ENCODE results near the gene TCEA3. TPM values are rescaled to one million over a fixed set of nuclear protein-coding genes. Genes with fewer than 3 reads are reported as not detected.

TCEA3 gene
- total and polyA plus RNA-seq, 2 experiments from 2014 or later = not detected

DNA sequence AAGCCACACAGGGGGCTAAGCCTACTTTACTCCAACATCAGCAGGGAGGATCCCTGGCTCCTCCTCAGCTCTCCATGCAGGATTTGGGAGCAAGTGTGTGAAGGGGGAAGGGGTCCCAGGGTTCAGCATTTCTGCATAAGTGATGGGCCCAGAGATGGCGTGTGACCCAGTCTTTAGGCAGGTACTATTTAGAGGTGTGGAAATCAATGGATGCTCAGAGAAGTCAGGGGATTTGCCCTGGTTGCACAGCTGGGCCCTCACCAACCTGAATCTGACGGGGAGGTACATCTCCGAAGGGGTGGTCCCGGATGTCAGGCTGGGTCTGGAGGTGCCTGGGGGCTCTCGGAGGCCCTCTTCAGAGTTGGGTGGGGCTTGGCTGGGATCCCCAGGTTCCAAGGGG lies 6.9 kb upstream of the TCEA3 start:
- H3K36me3 ChIP-seq (ENCODE audit: insufficient read depth) = peaks cover 6% of the 10 kb centered on the region; the same call in 1 of the 2 replicates
- no peak overlapping the region for H3K4me2 ChIP-seq
- no peaks in the 10 kb centered on the region for H3F3A ChIP-seq (replicated peaks; ENCODE audit: low read depth)
- H3K4me3 Mint-ChIP-seq = no peak overlapping the region
- peaks cover 24% of the 10 kb centered on the region for H3K27me3 ChIP-seq (ENCODE audit: insufficient read depth)
- H3K4me1 ChIP-seq (ENCODE audit: insufficient read depth) = no peaks in the 10 kb centered on the region
- no peak overlapping the region for H3K4me3 ChIP-seq
- no peaks in the 10 kb centered on the region for H3K9me2 ChIP-seq (ENCODE audit: insufficient read depth)
- H3K27me3 Mint-ChIP-seq (ENCODE audit: insufficient read depth, low read depth, poor library complexity) = peaks cover 17% of the 10 kb centered on the region
- no peak overlapping the region for H3K27ac Mint-ChIP-seq
- H3K27ac ChIP-seq (ENCODE audit: low read depth) = no peak overlapping the region
- H3K79me2 ChIP-seq (replicated peaks; ENCODE audit: insufficient read depth) = no peaks in the 10 kb centered on the region
- peaks cover 10% of the 10 kb centered on the region for H4K20me1 ChIP-seq (replicated peaks; ENCODE audit: insufficient read depth)
- H3K9me3 Mint-ChIP-seq = no peaks in the 10 kb centered on the region
- peaks cover 50% of the 10 kb centered on the region for H3K36me3 Mint-ChIP-seq (ENCODE audit: low read depth)
- TF ChIP-seq POLR2AphosphoS5 (IDR thresholded peaks at IDR 0.05; ENCODE audit: low read depth) = no peak
- TF ChIP-seq ZNF331 (CRISPR knock-in tag; IDR thresholded peaks at IDR 0.05; ENCODE audit: low read depth) = no peak
- TF ChIP-seq, protein P1, sequence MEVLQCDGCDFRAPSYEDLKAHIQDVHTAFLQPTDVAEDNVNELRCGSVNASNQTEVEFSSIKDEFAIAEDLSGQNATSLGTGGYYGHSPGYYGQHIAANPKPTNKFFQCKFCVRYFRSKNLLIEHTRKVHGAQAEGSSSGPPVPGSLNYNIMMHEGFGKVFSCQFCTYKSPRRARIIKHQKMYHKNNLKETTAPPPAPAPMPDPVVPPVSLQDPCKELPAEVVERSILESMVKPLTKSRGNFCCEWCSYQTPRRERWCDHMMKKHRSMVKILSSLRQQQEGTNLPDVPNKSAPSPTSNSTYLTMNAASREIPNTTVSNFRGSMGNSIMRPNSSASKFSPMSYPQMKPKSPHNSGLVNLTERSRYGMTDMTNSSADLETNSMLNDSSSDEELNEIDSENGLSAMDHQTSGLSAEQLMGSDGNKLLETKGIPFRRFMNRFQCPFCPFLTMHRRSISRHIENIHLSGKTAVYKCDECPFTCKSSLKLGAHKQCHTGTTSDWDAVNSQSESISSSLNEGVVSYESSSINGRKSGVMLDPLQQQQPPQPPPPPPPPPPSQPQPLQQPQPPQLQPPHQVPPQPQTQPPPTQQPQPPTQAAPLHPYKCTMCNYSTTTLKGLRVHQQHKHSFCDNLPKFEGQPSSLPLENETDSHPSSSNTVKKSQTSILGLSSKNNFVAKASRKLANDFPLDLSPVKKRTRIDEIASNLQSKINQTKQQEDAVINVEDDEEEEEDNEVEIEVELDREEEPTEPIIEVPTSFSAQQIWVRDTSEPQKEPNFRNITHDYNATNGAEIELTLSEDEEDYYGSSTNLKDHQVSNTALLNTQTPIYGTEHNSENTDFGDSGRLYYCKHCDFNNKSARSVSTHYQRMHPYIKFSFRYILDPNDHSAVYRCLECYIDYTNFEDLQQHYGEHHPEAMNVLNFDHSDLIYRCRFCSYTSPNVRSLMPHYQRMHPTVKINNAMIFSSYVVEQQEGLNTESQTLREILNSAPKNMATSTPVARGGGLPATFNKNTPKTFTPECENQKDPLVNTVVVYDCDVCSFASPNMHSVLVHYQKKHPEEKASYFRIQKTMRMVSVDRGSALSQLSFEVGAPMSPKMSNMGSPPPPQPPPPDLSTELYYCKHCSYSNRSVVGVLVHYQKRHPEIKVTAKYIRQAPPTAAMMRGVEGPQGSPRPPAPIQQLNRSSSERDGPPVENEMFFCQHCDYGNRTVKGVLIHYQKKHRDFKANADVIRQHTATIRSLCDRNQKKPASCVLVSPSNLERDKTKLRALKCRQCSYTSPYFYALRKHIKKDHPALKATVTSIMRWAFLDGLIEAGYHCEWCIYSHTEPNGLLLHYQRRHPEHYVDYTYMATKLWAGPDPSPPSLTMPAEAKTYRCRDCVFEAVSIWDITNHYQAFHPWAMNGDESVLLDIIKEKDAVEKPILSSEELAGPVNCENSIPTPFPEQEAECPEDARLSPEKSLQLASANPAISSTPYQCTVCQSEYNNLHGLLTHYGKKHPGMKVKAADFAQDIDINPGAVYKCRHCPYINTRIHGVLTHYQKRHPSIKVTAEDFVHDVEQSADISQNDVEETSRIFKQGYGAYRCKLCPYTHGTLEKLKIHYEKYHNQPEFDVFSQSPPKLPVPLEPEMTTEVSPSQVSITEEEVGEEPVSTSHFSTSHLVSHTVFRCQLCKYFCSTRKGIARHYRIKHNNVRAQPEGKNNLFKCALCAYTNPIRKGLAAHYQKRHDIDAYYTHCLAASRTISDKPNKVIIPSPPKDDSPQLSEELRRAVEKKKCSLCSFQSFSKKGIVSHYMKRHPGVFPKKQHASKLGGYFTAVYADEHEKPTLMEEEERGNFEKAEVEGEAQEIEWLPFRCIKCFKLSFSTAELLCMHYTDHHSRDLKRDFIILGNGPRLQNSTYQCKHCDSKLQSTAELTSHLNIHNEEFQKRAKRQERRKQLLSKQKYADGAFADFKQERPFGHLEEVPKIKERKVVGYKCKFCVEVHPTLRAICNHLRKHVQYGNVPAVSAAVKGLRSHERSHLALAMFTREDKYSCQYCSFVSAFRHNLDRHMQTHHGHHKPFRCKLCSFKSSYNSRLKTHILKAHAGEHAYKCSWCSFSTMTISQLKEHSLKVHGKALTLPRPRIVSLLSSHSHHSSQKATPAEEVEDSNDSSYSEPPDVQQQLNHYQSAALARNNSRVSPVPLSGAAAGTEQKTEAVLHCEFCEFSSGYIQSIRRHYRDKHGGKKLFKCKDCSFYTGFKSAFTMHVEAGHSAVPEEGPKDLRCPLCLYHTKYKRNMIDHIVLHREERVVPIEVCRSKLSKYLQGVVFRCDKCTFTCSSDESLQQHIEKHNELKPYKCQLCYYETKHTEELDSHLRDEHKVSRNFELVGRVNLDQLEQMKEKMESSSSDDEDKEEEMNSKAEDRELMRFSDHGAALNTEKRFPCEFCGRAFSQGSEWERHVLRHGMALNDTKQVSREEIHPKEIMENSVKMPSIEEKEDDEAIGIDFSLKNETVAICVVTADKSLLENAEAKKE (CRISPR knock-in tag; IDR thresholded peaks at IDR 0.05) = no peak
- no peak for TF ChIP-seq STAT1 (IDR thresholded peaks at IDR 0.05; ENCODE audit: unreplicated experiment)
- TF ChIP-seq, protein P2, sequence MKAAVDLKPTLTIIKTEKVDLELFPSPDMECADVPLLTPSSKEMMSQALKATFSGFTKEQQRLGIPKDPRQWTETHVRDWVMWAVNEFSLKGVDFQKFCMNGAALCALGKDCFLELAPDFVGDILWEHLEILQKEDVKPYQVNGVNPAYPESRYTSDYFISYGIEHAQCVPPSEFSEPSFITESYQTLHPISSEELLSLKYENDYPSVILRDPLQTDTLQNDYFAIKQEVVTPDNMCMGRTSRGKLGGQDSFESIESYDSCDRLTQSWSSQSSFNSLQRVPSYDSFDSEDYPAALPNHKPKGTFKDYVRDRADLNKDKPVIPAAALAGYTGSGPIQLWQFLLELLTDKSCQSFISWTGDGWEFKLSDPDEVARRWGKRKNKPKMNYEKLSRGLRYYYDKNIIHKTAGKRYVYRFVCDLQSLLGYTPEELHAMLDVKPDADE (IDR thresholded peaks at IDR 0.05) = no peak
- TF ChIP-seq EZH2phosphoT487 (IDR thresholded peaks at IDR 0.05; ENCODE audit: unreplicated experiment) = no peak
- no peak for TF ChIP-seq NANOG (IDR thresholded peaks at IDR 0.05; ENCODE audit: borderline replicate concordance)
- no peak for TF ChIP-seq JUNB (IDR thresholded peaks at IDR 0.05; ENCODE audit: unreplicated experiment)
- no peak for TF ChIP-seq CREB1 (CRISPR knock-in tag; IDR thresholded peaks at IDR 0.05; ENCODE audit: low read depth)
- no peak for ATAC-seq
- DNase-seq (ENCODE audit: low spot score) = no peak
- H2AFZ ChIP-seq = no peak overlapping the region
- H3K4me1 Mint-ChIP-seq = no peaks in the 10 kb centered on the region; the same call in 2 of the 3 replicates
